Gastrocnemius medialis (tissue), 4 donors: Measurements from ENCODE around the gene EPX.

Experiments
- CTCF ChIP-seq, 5 experiments: fragments of 450-650 bp in 3 of 5; fragments of 200-600 bp in 2 of 5; sonication (generic) in 2 of 5; IDR thresholded peaks in 4 of 5; conservative IDR thresholded peaks in 1 of 5; 1 replicate in 4 of 5; 2 replicates in 1 of 5; pipeline ENCODE4 v1.5.1; 2016 to 2019; ENCODE audit warnings: antibody characterized with exemption in 5 of 5, mild to moderate bottlenecking in 3 of 5, moderate library complexity in 3 of 5
- POLR2A ChIP-seq, 2 donors: fragments of 450-650 bp; IDR thresholded peaks; one replicate each; pipeline ENCODE4 v1.6.1; 2017; ENCODE audit warnings: antibody characterized with exemption in 2 of 2, mild to moderate bottlenecking in 2 of 2, moderate library complexity in 2 of 2

- TF ChIP-seq CTCF (IDR thresholded peaks at IDR 0.05 in 4 of 5, conservative IDR thresholded peaks at IDR 0.05 in 1 of 5): no peak
- no peak for TF ChIP-seq POLR2A (IDR thresholded peaks at IDR 0.05)
These were observed 14.9 kb downstream of the EPX start for GRCh38 chr17:58207451-58207850.
